Pericardium fibroblast (primary cell): ENCODE measurements around the gene TMEM170A. TPM values are rescaled to one million over a fixed set of nuclear protein-coding genes. Genes with fewer than 3 reads are reported as not detected.

ENCODE experiments used
- total RNA-seq: library from RNA; depleted of rRNA; stranded (reverse); fragments of >200 nt; gene quantifications from 2 replicates; pipeline ENCODE4 v1.2.3, GENCODE V29; 2015

TMEM170A gene
- 5.5 and 12.8 TPM in 2 replicates for total RNA-seq

GRCh38 chr16:75464122-75464918, at the start of gene TMEM170A:
TSS of gene TMEM170A (minus strand) at chr16:75464689. CDS start at chr16:75464600, 89 bp downstream.

GRCh38 chr16:75495076-75495674, 30.7 kb upstream of the TMEM170A start, which contains the start of gene CHST6:
TSS of gene CHST6 (minus strand) at chr16:75495441. CDS start at chr16:75479828, 15,613 bp downstream.

GRCh38 chr16:75432828-75433731, 31.4 kb downstream of the TMEM170A start, which contains the start of gene CFDP1:
TSS of gene CFDP1 (minus strand) at chr16:75433503. CDS start at chr16:75433352, 151 bp downstream.

Other genes starting within 250 kb of the TMEM170A start
- not detected in 2 replicates for gene CTRB1, start 245.7 kb downstream of the TMEM170A start, total RNA-seq
- gene BCAR1, start 213.1 kb downstream of the TMEM170A start, total RNA-seq: 49.6 and 119 TPM in 2 replicates
- gene CFDP1, start 31.2 kb downstream of the TMEM170A start, total RNA-seq: 48.7 and 52.2 TPM in 2 replicates
- gene CHST6, start 30.8 kb upstream of the TMEM170A start, total RNA-seq: 0.43 and 0.70 TPM in 2 replicates
- not detected in 2 replicates for gene CHST5, start 71.4 kb upstream of the TMEM170A start, total RNA-seq
- 7.9 and 11.7 TPM in 2 replicates for gene TMEM231, start 91.6 kb upstream of the TMEM170A start, total RNA-seq
- gene GABARAPL2, start 101.7 kb upstream of the TMEM170A start, total RNA-seq: 54.9 and 66.9 TPM in 2 replicates
- 22.2 and 24.4 TPM in 2 replicates for gene ADAT1, start 158.6 kb upstream of the TMEM170A start, total RNA-seq
- 130 and 146 TPM in 2 replicates for gene KARS1, start 183.0 kb upstream of the TMEM170A start, total RNA-seq
- gene TERF2IP, start 183.1 kb upstream of the TMEM170A start, total RNA-seq: 36.7 and 51.1 TPM in 2 replicates
- not detected in 2 replicates for gene CPHXL2, start 212.3 kb upstream of the TMEM170A start, total RNA-seq
- gene DUXB, start 236.8 kb upstream of the TMEM170A start, total RNA-seq: not detected in 2 replicates